Epithelial cell of esophagus (primary cell): Measurements from ENCODE around the gene LMO1.

ENCODE experiments used
- DNase-seq: peaks from one replicate; pipeline ENCODE4 v3.0.0; 2010; ENCODE audit warnings: low read depth
- H3K4me3 ChIP-seq: 2 replicates; pipeline ENCODE4 v1.5.1; 2011; ENCODE audit warnings: mild to moderate bottlenecking, low read length, control low read depth
- CTCF ChIP-seq: IDR thresholded peaks from 2 replicates; pipeline ENCODE4 v1.5.1; 2011; ENCODE audit warnings: low read depth, mild to moderate bottlenecking, low read length, control low read depth, inconsistent platforms; ENCODE audit not compliant: insufficient read depth; ENCODE audit errors: missing control alignments

Gene LMO1

GRCh38 chr11:8283100-8283464 lies 19.4 kb upstream of the LMO1 start:
- DNase-seq: no peak
- H3K4me3 ChIP-seq: no peak overlapping the region
- TF ChIP-seq CTCF: no peak

GRCh38 chr11:8282631-8283030 lies 19.0 kb upstream of the LMO1 start:
- TF ChIP-seq CTCF: no peak
- no peak overlapping the region for H3K4me3 ChIP-seq
- DNase-seq: no peak

GRCh38 chr11:8281266-8281665 lies 17.6 kb upstream of the LMO1 start:
- TF ChIP-seq CTCF: no peak
- no peak overlapping the region for H3K4me3 ChIP-seq
- DNase-seq: no peak

- no peak overlapping the region for H3K4me3 ChIP-seq
- peak; percentile 60 for DNase-seq
- no peak for TF ChIP-seq CTCF
Observed at GRCh38 chr11:8277691-8278090, 14.0 kb upstream of the LMO1 start.

GRCh38 chr11:8276528-8276927 lies 12.8 kb upstream of the LMO1 start:
- no peak for DNase-seq
- H3K4me3 ChIP-seq: no peak overlapping the region
- no peak for TF ChIP-seq CTCF

- TF ChIP-seq CTCF: no peak
- peak; percentile 49 for DNase-seq
- no peak overlapping the region for H3K4me3 ChIP-seq
Observed at GRCh38 chr11:8273287-8273686, 9.6 kb upstream of the LMO1 start.

GRCh38 chr11:8271106-8271886 lies 7.6 kb upstream of the LMO1 start:
- no peak for TF ChIP-seq CTCF
- DNase-seq: no peak
- no peak overlapping the region for H3K4me3 ChIP-seq
